Neural progenitor cell (in vitro differentiated cells): ENCODE measurements around the gene FBLN7. TPM values are rescaled to one million over a fixed set of nuclear protein-coding genes. Genes with fewer than 3 reads are reported as not detected.

ENCODE experiments used
- DNase-seq: peaks from one replicate; pipeline ENCODE4 v3.0.0-alpha.2; 2016; ENCODE audit warnings: low spot score
- H2AFZ ChIP-seq: fragments of 200-600 bp; sonication (generic); replicated peaks from 2 replicates; pipeline ENCODE4 v1.6.1; 2016; ENCODE audit warnings: antibody characterized with exemption
- H3F3A ChIP-seq: fragments of 200-600 bp; sonication (generic); 2 replicates; pipeline ENCODE4 v1.6.1; 2016; ENCODE audit warnings: antibody characterized with exemption, low read depth
- H3K27ac ChIP-seq: fragments of 200-600 bp; sonication (generic); 2 replicates; pipeline ENCODE4 v1.5.1; 2016; ENCODE audit warnings: mild to moderate bottlenecking
- H3K27me3 ChIP-seq: fragments of 200-600 bp; sonication (generic); 2 replicates; pipeline ENCODE4 v1.6.1; 2016; ENCODE audit warnings: mild to moderate bottlenecking, moderate library complexity
- H3K36me3 ChIP-seq: fragments of 200-600 bp; sonication (generic); 2 replicates; pipeline ENCODE4 v1.5.1; 2016
- H3K4me1 ChIP-seq: fragments of 200-600 bp; sonication (generic); 2 replicates; pipeline ENCODE4 v1.6.1; 2016; ENCODE audit warnings: mixed run types
- H3K4me2 ChIP-seq: fragments of 200-600 bp; sonication (generic); 2 replicates; pipeline ENCODE4 v1.6.1; 2016
- H3K4me3 ChIP-seq: fragments of 200-600 bp; sonication (generic); 2 replicates; pipeline ENCODE4 v1.5.1; 2016
- H3K79me2 ChIP-seq: fragments of 200-600 bp; sonication (generic); 2 replicates; pipeline ENCODE4 v1.6.1; 2016; ENCODE audit warnings: low read depth
- H3K9ac ChIP-seq: fragments of 200-600 bp; sonication (generic); 2 replicates; pipeline ENCODE4 v1.6.1; 2016
- H3K9me3 ChIP-seq: fragments of 200-600 bp; sonication (generic); 2 replicates; pipeline ENCODE4 v1.5.1; 2016; ENCODE audit warnings: low read depth
- H4K20me1 ChIP-seq: fragments of 200-600 bp; sonication (generic); 2 replicates; pipeline ENCODE4 v1.6.1; 2016; ENCODE audit warnings: low read depth
- H3K27ac Mint-ChIP-seq: 3 replicates; pipeline ENCODE4 v1.8.0; 2021; ENCODE audit warnings: mixed read lengths
- H3K27me3 Mint-ChIP-seq: 2 replicates; pipeline ENCODE4 v1.8.0; 2022; ENCODE audit warnings: low read depth, mild to moderate bottlenecking, inconsistent platforms, moderate library complexity, mixed read lengths; ENCODE audit not compliant: insufficient read depth
- H3K36me3 Mint-ChIP-seq: 3 replicates; pipeline ENCODE4 v1.8.0; 2021; ENCODE audit warnings: mixed read lengths
- H3K4me1 Mint-ChIP-seq: 3 replicates; pipeline ENCODE4 v1.8.0; 2021; ENCODE audit warnings: mixed read lengths
- H3K4me3 Mint-ChIP-seq: 3 replicates; pipeline ENCODE4 v1.8.0; 2021; ENCODE audit warnings: mild to moderate bottlenecking, moderate library complexity, mixed read lengths
- H3K9me3 Mint-ChIP-seq: 3 replicates; pipeline ENCODE4 v1.8.0; 2020; ENCODE audit warnings: mixed read lengths
- EZH2 ChIP-seq: fragments of 200-600 bp; sonication (generic); IDR thresholded peaks from 2 replicates; pipeline ENCODE4 v1.6.1; 2017; ENCODE audit warnings: antibody characterized with exemption, mild to moderate bottlenecking, moderate library complexity
- EZH2phosphoT487 ChIP-seq: fragments of 200-600 bp; sonication (generic); IDR thresholded peaks from 2 replicates; pipeline ENCODE4 v1.6.1; 2017; ENCODE audit warnings: antibody characterized with exemption
- total RNA-seq: library from RNA; depleted of rRNA; stranded (reverse); fragments of >200 nt; gene quantifications from 2 replicates; pipeline ENCODE4 v1.2.3, GENCODE V29; 2015; ENCODE audit warnings: low replicate concordance
- TF ChIP-seq, protein P1 (sequence below): fragments of 200-600 bp; sonication (generic); IDR thresholded peaks from 2 replicates; pipeline ENCODE4 v1.5.1; 2017; ENCODE audit warnings: antibody characterized with exemption, mild to moderate bottlenecking

Gene FBLN7
- total RNA-seq, 1 donor from 2014 or later: 7.8 TPM

DNA sequence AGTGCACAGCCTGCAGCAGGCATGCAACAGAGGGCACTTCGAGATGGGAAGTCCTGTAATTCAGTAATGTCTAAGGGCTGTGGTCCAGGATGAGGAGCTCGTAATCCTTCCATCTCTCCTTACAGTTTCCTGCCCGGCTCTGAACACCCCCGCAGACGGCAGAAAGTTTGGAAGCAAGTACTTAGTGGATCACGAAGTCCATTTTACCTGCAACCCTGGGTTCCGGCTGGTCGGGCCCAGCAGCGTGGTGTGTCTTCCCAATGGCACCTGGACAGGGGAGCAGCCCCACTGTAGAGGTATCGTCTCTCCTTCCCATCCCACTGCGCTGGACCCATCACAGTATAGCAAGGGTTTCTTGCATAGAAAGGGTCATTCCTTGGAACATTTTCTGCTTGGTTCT lies 26.7 kb downstream of the FBLN7 start:
- H2AFZ ChIP-seq: no peak overlapping the region
- H3F3A ChIP-seq: no peaks in the 10 kb centered on the region
- H3K4me1 ChIP-seq: no peaks in the 10 kb centered on the region
- H3K27ac ChIP-seq: no peak overlapping the region
- no peaks in the 10 kb centered on the region for H4K20me1 ChIP-seq
- H3K27me3 ChIP-seq: no peaks in the 10 kb centered on the region
- no peaks in the 10 kb centered on the region for H3K36me3 ChIP-seq
- Mint-ChIP-seq H3K27ac (no peak overlapping the region), H3K4me1 (peaks cover 9% of the 10 kb centered on the region), H3K36me3 (peaks cover 16% of the 10 kb centered on the region), H3K9me3 (no peaks in the 10 kb centered on the region), H3K4me3 (no peak overlapping the region), H3K27me3 (peaks cover 2% of the 10 kb centered on the region)
- no peak overlapping the region for H3K9ac ChIP-seq
- H3K4me3 ChIP-seq: no peak overlapping the region
- H3K9me3 ChIP-seq: no peaks in the 10 kb centered on the region
- DNase-seq: no peak
- no peaks in the 10 kb centered on the region for H3K79me2 ChIP-seq
- TF ChIP-seq EZH2phosphoT487: no peak
- TF ChIP-seq EZH2: no peak
- TF ChIP-seq, protein P1, sequence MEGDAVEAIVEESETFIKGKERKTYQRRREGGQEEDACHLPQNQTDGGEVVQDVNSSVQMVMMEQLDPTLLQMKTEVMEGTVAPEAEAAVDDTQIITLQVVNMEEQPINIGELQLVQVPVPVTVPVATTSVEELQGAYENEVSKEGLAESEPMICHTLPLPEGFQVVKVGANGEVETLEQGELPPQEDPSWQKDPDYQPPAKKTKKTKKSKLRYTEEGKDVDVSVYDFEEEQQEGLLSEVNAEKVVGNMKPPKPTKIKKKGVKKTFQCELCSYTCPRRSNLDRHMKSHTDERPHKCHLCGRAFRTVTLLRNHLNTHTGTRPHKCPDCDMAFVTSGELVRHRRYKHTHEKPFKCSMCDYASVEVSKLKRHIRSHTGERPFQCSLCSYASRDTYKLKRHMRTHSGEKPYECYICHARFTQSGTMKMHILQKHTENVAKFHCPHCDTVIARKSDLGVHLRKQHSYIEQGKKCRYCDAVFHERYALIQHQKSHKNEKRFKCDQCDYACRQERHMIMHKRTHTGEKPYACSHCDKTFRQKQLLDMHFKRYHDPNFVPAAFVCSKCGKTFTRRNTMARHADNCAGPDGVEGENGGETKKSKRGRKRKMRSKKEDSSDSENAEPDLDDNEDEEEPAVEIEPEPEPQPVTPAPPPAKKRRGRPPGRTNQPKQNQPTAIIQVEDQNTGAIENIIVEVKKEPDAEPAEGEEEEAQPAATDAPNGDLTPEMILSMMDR: no peak
- H3K4me2 ChIP-seq: no peak overlapping the region

- H3F3A ChIP-seq: no peaks in the 10 kb centered on the region
- Mint-ChIP-seq H3K4me3 (no peak overlapping the region), H3K4me1 (peaks cover 9% of the 10 kb centered on the region), H3K36me3 (peaks cover 15% of the 10 kb centered on the region), H3K27ac (no peak overlapping the region), H3K9me3 (no peaks in the 10 kb centered on the region), H3K27me3 (peaks cover 2% of the 10 kb centered on the region)
- H3K9me3 ChIP-seq: no peaks in the 10 kb centered on the region
- TF ChIP-seq EZH2phosphoT487: no peak
- TF ChIP-seq, protein P1: no peak
- no peak for TF ChIP-seq EZH2
- H3K9ac ChIP-seq: no peak overlapping the region
- H3K27me3 ChIP-seq: no peaks in the 10 kb centered on the region
- no peak overlapping the region for H3K4me2 ChIP-seq
- no peaks in the 10 kb centered on the region for H3K4me1 ChIP-seq
- no peaks in the 10 kb centered on the region for H4K20me1 ChIP-seq
- H3K4me3 ChIP-seq: no peak overlapping the region
- DNase-seq: no peak
- no peak overlapping the region for H3K27ac ChIP-seq
- no peaks in the 10 kb centered on the region for H3K79me2 ChIP-seq
- H2AFZ ChIP-seq: no peak overlapping the region
- no peaks in the 10 kb centered on the region for H3K36me3 ChIP-seq
Measured at GRCh38 chr2:112165296-112165695, 27.1 kb downstream of the FBLN7 start.

DNA sequence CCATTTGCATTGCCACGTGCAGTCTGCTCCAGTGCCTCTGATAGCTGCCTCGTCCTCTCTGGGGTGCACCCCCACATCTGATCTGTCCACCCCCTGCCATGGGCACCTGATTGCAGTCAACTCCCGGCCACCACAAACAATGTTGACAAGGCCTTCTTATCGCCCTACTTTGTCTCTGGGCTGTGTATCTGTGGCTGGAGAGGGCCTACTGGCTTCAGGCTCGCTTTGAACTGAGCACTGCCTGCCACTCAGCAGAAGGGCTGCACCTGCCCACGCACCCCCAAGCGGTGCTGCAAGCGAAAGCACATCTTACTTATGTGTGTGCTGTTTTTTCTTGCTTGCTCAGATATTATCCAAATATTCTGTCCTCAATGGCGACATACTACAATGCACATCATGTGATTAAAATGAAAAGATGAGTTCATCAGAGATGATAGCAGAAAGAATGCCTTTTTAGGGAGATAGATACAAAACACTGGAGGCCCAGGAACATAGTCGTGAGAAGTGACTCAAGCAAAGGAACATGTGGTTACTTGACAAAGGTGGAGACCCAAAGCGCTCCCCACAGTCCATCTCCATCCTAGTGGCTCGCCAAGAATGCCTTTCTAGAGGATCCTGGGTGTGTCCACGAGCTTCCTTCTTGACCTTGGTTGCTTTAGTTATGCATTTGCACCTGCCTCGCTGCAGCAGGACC lies 28.8 kb downstream of the FBLN7 start:
- Histone ChIP-seq H3K4me3 (no peak overlapping the region), H3K79me2 (no peaks in the 10 kb centered on the region), H3K36me3 (no peaks in the 10 kb centered on the region), H4K20me1 (no peaks in the 10 kb centered on the region), H3K27ac (no peak overlapping the region), H3K4me1 (no peaks in the 10 kb centered on the region), H3K9ac (no peak overlapping the region), H3F3A (no peaks in the 10 kb centered on the region), H3K9me3 (no peaks in the 10 kb centered on the region), H2AFZ (no peak overlapping the region), H3K27me3 (no peaks in the 10 kb centered on the region), H3K4me2 (no peak overlapping the region)
- TF ChIP-seq EZH2 (no peak), EZH2phosphoT487 (no peak)
- TF ChIP-seq, protein P1: no peak
- Mint-ChIP-seq H3K27me3 (peaks cover 5% of the 10 kb centered on the region), H3K36me3 (peaks cover 12% of the 10 kb centered on the region), H3K9me3 (no peaks in the 10 kb centered on the region), H3K4me3 (no peak overlapping the region), H3K4me1 (peaks cover 9% of the 10 kb centered on the region), H3K27ac (no peak overlapping the region)
- DNase-seq: no peak
